Measurements from ENCODE around the gene COL17A1. TPM values are rescaled to one million over a fixed set of nuclear protein-coding genes. Genes with fewer than 3 reads are reported as not detected.

The COL17A1 gene
- total RNA-seq, 1 donor from 2014 or later: 4.2 TPM

DNA sequence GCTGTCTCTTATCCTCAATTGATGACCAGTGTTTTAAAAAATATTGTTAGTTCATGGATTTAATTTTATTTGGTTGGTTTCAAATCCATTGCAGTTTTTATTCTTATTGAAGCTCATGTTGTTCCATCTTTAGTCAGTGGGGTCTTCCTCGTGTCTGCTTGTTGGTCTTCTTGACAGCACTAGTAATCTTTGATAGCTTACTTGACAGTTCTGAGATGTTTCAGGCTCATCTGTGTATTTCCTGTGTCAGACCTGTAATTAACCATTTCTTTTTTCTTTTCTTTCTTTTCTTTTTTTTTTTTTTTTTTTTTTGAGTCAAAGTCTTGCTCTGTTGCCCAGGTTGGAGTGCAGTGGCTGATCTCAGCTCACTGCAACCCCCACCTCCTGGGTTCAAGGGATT is 90.5 kb downstream of the COL17A1 start:
- no peak for TF ChIP-seq CTCF (IDR thresholded peaks at IDR 0.05; ENCODE audit: unreplicated experiment)
- Mint-ChIP-seq H3K9me3 (ENCODE audit: unreplicated experiment) (no peaks in the 10 kb centered on the region), H3K4me3 (ENCODE audit: unreplicated experiment) (no peak overlapping the region), H3K4me1 (ENCODE audit: unreplicated experiment) (no peaks in the 10 kb centered on the region), H3K36me3 (ENCODE audit: low read depth, unreplicated experiment) (no peaks in the 10 kb centered on the region), H3K27me3 (ENCODE audit: unreplicated experiment) (no peaks in the 10 kb centered on the region), H3K27ac (ENCODE audit: unreplicated experiment) (no peak overlapping the region)
- no peak for DNase-seq (ENCODE audit: low spot score)

- Mint-ChIP-seq H3K4me3 (ENCODE audit: unreplicated experiment) (no peak overlapping the region), H3K27ac (ENCODE audit: unreplicated experiment) (no peak overlapping the region), H3K9me3 (ENCODE audit: unreplicated experiment) (no peaks in the 10 kb centered on the region), H3K4me1 (ENCODE audit: unreplicated experiment) (no peaks in the 10 kb centered on the region), H3K36me3 (ENCODE audit: low read depth, unreplicated experiment) (no peaks in the 10 kb centered on the region), H3K27me3 (ENCODE audit: unreplicated experiment) (no peaks in the 10 kb centered on the region)
- no peak for DNase-seq (ENCODE audit: low spot score)
- no peak for TF ChIP-seq CTCF (IDR thresholded peaks at IDR 0.05; ENCODE audit: unreplicated experiment)
Observed at GRCh38 chr10:103991393-103992128, 94.1 kb downstream of the COL17A1 start.

DNA sequence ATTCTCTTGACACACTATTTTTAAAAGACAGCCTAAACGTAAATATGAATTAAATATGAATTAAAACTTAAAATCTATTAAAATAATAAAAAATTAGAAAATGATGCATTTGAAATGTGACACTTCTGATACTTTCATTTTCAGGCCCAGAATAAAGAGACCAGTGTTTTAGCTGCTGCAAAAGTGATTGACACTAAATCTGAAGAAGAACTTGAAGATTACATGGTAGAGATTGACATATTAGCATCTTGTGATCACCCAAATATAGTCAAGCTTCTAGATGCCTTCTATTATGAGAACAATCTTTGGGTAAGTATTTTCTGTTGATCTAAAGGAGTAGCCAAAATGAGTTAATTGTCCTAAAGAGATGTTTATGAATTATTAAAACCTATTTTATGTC is 95.1 kb downstream of the COL17A1 start:
- DNase-seq (ENCODE audit: low spot score): no peak
- Mint-ChIP-seq H3K4me3 (ENCODE audit: unreplicated experiment) (no peak overlapping the region), H3K9me3 (ENCODE audit: unreplicated experiment) (no peaks in the 10 kb centered on the region), H3K27ac (ENCODE audit: unreplicated experiment) (no peak overlapping the region), H3K4me1 (ENCODE audit: unreplicated experiment) (no peaks in the 10 kb centered on the region), H3K36me3 (ENCODE audit: low read depth, unreplicated experiment) (no peaks in the 10 kb centered on the region), H3K27me3 (ENCODE audit: unreplicated experiment) (no peaks in the 10 kb centered on the region)
- no peak for TF ChIP-seq CTCF (IDR thresholded peaks at IDR 0.05; ENCODE audit: unreplicated experiment)

DNA sequence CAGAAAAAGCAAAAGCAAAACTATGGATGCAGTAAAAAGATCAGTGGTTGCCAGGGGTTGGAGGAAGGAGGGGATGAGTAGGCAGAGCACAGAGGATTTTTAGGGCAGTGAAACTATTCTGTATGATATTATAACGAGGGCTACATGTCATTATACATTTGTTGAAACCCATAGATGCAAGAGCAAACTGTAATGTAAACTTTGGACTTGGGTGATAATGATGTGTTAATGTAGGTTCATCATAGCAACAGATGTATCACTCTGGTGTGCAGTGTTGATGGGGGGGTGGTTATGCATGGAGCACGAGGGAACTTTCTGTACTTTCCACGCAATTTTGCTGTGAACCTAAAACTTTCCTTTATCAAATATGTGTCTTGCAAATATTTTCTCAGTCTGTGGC is 95.6 kb downstream of the COL17A1 start:
- no peaks in the 10 kb centered on the region for H3K4me1 Mint-ChIP-seq (ENCODE audit: unreplicated experiment)
- TF ChIP-seq CTCF (IDR thresholded peaks at IDR 0.05; ENCODE audit: unreplicated experiment): no peak
- H3K4me3 Mint-ChIP-seq (ENCODE audit: unreplicated experiment): no peak overlapping the region

DNA sequence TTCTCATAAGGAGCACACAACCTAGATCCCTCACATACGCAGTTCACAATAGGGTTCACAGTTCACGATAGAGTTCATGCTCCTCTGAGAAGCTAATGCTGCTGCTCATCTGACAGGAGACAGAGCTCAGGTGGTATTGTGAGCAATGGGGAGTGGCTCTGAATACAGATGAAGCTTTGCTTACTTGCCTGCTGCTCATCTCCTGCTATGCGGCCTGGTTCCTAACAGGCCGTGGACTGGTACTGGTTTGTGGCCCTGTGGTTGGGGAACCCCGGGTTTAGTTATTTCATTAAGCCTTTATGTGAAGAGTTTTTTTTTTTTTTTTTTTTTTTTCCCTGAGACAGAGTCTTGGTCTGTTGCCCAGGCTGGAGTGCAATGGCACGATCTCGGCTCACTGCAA is 99.3 kb downstream of the COL17A1 start:
- Mint-ChIP-seq H3K27me3 (ENCODE audit: unreplicated experiment) (no peaks in the 10 kb centered on the region), H3K4me1 (ENCODE audit: unreplicated experiment) (peaks cover 14% of the 10 kb centered on the region), H3K4me3 (ENCODE audit: unreplicated experiment) (no peak overlapping the region), H3K9me3 (ENCODE audit: unreplicated experiment) (no peaks in the 10 kb centered on the region), H3K27ac (ENCODE audit: unreplicated experiment) (no peak overlapping the region), H3K36me3 (ENCODE audit: low read depth, unreplicated experiment) (no peaks in the 10 kb centered on the region)
- no peak for DNase-seq (ENCODE audit: low spot score)
- no peak for TF ChIP-seq CTCF (IDR thresholded peaks at IDR 0.05; ENCODE audit: unreplicated experiment)

More for the DNA sequence above, 95.6 kb downstream of the COL17A1 start:
- Mint-ChIP-seq H3K36me3 (ENCODE audit: low read depth, unreplicated experiment) (no peaks in the 10 kb centered on the region), H3K9me3 (ENCODE audit: unreplicated experiment) (no peaks in the 10 kb centered on the region), H3K27me3 (ENCODE audit: unreplicated experiment) (no peaks in the 10 kb centered on the region), H3K27ac (ENCODE audit: unreplicated experiment) (no peak overlapping the region)
- no peak for DNase-seq (ENCODE audit: low spot score)
